ENCODE measurements around the gene NUPR1.
"Not testable (repeated sequence)": the region's sequence is repeated elsewhere in the genome, so short reads cannot be mapped to it uniquely, and the experiment has no call there.

The NUPR1 gene

DNA sequence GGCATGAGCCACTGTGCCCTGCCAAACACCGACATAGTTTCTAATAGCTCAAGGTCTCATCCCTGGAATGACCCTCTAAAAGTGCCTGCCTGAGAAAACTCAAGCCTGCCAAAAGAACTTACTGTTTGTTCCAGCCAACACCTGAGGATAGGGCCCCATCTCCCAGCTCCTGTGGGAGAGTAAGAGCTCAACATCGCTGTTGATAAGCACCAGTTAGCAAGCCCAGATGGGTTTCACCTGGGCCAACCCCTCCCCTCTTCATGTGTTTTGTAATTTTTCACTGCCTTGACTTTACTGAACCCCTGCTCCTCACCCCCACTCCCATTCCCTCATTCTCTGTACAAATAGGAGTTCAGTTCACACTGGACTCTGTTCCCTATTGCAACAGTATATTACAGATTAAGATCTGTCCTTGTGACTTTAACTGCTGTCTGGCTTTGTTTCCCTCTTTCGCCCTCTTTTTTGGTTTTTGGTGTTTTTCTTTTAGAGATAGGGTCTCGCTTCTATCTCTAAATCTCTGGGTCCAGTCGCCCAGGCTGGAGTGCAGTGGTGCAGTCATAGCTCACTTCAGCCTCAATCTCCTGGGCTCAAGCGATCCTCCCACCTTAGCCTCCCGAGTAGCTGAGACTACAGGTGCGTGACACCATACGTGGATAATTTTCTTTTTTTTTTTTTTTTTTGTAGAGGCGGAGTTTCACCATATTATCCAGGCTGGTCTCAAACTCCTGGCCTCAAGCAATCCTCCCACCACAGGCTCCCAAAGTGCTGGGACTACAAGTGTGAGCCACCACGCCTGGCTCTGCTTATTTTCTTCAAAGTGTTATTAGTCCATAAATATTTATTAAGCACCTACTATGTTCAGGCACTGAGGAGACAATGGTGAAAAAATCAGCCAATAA, 12.3 kb downstream of the NUPR1 start:
- DNase-seq, result no peak

DNA sequence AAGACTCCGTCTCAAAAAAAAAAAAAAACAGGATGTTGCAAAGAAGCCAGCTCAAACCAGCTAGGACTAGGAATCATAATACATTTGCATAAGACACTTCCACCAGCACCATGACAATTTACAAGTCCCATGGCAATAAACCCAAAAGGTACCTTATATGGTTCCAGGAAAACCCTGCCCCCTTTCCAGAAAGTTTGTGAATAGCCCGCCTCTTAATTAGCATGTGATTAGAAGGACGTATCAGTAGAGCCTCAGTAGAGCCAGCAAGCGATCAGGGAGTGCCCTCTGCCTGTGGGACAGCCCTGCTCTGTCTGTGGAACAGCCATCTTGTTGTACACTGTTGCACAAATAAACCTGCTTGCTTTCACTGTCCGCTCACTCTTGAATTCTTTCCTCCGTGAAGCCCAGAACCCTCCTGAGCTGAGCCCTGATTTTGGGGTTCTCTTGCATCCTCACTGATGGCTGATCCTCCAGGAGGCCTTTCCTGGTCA, 14.0 kb downstream of the NUPR1 start:
- DNase-seq, result no peak

DNA sequence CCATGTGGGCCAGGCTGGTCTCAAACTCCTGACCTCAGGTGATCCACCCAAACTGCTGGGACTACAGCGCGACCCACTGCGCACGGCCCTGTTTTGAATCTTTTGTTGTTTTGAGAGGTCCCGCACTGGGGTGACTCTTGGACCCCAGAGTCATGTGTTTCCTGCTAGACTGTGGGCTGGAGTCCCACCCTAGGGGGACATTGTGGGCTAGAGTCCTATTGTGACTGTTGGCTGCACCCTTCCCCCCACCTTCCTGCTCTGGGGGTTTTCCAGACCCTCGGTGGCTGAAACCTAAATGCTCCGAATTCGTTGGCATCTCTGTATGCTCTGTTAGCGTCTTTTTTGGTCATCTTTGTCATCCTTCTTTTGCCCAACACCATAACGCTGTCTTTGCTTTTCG, 16.0 kb downstream of the NUPR1 start:
- no peak for DNase-seq

DNA sequence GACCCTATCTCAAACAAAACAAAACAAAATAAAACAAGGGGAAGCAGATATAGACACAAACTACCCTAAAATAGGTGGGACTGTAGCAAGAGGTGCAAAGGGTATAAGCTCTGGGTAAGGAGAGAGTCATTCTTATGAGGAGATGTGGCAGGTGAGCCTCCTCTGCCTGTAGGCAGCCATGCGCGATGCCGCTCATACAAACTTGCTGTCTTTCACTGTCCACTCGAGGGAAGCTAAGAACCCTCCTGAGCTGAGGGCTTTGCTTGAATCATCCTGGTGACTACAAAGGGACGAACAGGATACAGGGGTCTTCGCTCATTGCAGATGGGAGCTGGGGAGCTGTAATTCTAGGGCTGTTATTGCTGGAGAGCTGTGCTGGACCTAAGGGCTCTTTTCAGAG, 17.3 kb downstream of the NUPR1 start:
- DNase-seq, result no peak

DNA sequence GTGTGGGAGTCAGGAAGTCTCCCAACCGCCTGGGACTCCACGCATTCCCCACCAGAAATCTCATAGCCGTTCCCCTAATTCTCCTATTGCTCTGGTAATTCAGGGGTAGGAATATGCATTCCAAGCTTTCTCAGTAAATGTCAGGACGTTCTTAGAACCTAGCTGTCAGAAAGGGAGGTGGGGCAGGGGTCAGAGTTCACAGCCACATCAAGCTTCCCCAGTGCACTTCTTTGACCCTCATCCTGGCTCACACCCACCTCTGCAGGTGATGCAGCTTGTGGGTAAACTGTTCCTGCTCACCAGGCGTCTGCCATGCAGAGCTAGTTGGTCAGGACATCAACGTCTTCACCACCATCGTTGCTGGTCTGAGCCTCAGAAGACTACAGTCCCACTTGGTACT, 18.1 kb downstream of the NUPR1 start:
- DNase-seq, result no peak

DNA sequence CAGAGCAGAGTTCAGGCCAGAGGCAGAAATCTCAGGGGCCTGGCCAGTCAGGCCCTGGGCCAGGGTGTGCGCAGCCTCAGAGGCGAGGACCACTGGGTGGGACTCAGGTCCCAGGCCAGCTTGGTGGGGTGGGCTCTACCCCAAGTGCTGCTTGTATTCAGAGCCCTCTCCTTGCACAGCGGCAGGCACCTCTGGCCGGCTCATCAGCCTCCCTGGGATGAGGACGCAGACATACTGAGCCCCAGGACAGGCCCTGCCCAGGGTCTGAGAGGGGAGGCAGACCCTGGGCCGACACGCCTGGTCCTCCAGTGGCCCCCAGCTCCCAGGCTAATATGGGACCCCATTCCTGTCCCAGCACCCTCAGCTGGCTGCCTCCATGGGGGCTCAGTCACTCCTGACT, 24.5 kb downstream of the NUPR1 start:
- DNase-seq, result no peak

DNA sequence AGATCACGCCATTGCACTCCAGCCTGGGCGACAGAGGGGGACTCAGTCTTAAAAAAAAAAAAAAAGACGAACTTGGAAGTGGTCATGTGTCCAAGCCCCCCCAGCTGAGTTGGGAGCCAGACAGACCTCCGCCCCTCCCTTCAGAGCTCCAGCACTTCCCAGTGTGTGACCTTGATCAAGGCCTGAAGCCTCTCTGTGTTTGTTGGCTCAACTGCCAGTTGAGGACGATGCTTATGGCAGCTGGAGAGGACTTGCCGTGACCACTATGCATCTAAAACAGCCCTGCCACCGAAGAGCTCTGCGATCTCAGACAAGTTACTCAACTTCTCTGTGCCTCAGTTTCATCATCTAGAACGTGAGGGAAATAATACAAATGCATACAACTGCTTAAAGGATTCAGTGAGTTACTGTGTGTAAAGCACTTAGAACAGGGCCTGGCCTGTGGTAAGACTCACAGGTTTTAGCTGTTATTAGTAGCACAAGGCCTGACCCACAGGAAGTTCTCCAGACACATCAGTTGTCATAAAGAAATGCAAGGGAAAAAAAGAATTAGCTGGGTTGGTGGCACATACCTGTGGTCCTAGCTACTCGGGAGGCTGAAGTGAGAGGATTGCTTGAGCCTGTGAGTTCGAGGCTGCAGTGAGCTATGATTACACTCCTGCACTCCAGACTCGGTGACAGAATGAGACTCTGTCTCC, 25.1 kb downstream of the NUPR1 start:
- DNase-seq, result no peak

DNA sequence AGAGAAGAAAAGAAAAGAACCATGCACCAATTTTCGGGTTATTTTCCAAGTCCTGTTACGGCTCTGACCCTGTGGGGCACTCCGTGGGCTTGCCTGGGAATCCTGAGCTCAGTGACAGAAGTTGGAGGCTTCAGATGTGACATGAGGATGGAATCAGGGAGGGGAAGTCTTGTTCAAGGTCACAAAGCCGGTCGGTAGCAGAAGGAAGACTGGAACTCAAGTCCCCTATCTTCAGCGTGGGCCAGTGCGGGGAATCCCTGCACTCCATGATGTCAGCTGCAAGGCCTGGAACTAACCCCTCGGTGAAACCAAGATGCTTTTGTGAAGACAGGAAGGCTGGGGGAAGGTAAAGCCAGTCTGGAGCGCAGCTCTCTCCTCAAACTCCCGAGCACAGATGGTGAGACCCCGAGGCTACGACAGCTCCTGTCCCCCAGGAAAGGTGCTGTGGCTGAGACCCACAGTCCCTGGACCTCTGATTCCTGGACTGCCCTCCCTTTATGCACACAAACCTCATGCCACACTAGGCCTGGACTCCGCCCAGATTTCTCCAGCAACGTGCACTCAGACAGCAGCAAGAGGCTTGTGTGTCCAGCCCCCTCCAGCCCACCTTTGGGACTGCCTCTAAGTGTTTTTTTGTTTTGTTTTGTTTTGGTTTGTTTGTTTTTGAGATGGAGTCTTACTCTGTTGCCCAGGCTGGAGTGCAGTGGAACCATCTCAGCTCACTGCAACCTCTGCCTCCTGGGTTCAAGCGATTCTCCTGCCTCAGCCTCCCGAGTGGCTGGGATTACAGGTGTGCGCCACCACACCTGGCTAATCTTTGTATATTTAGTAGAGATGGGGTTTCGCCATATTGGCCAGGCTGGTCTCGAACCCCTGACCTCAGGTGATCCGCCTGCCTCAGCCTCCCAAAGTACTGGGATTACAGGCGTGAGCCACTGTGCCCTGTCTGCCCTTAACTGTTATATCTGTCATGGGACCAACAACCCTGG, 26.7 kb downstream of the NUPR1 start:
- no peak for DNase-seq

DNA sequence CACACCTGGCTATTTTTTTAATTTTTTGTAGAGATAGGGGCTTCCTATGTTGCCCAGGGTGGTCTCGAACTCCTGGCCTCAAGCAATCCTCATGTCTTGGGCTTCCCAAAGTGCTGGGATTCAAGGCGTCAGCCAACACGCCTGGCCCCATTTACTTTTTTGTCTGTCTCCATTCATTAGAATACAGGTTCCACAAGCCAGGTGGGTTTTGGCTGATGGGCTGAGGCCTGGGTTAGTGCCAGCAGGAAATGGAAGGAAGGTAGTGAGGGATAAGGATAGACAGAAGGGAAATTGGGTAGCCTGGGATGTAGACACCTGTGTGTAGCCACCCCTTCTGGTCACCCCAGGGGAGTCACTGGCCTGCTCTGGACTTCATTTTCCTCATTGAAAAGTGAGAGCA, 27.7 kb downstream of the NUPR1 start:
- DNase-seq, result no peak

DNA sequence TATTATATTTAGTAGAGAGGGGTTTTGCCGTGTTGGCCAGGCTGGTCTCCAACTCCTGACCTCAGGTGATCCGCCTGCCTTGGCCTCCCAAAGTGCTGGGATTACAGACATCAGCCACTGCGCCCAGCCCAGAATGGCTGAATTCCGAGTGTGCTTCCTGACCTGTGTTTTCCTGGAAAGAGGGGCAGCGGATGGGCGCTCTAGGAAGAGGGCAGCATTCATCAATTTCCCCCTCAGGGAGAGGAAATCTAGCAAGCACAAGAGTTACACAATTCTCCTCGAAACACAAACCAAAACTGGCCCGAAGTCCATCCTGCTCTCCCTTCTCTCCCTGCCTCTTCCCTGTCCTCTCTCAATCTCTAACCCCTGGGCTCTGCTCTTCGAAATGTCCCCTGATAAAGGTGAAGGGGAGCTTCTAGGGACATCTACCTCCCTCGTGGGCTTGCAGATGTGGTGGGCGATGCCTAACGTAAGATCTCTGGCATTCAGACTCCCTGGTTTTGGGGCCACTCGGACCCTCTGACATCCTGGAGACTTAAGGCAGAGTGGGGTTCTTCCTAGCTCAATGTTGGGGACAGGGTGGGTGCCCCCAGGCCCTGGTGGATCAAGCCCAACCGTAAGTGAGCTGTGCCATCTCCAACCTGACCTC, 33.2 kb downstream of the NUPR1 start:
- DNase-seq, result no peak

DNA sequence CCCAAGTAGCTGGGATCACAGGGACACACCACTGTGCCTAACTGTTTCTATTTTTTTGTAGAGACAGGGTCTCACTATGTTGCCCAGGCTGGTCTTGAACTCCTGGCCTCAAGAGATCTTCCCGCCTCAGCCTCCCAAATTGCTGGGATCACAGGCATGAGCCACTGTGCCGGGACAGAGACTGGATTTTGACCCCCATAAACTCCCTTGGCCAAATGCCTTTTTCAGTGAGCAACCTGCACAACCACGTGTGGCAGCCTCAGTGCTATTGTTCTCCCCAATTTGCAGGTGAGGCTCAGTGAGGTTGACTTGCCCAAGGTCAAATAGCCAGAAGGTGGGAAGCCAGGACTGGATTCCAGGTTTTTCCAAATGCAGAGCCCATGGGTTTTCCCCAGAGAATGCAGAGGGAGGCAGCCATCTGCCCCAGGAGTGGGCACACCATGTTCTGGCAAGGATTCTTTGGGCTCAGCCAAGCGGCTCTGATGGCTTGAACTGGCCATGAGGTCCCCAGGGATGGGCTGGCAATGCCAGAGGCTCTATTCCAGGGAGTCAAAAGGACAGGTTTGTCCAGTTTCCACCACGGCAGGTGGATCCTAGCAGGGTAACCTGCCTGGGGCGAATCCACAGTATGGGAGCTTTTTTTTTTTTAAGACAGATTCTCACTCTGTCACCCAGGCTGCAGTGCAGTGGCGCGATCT, 33.9 kb downstream of the NUPR1 start:
- DNase-seq, result no peak

DNA sequence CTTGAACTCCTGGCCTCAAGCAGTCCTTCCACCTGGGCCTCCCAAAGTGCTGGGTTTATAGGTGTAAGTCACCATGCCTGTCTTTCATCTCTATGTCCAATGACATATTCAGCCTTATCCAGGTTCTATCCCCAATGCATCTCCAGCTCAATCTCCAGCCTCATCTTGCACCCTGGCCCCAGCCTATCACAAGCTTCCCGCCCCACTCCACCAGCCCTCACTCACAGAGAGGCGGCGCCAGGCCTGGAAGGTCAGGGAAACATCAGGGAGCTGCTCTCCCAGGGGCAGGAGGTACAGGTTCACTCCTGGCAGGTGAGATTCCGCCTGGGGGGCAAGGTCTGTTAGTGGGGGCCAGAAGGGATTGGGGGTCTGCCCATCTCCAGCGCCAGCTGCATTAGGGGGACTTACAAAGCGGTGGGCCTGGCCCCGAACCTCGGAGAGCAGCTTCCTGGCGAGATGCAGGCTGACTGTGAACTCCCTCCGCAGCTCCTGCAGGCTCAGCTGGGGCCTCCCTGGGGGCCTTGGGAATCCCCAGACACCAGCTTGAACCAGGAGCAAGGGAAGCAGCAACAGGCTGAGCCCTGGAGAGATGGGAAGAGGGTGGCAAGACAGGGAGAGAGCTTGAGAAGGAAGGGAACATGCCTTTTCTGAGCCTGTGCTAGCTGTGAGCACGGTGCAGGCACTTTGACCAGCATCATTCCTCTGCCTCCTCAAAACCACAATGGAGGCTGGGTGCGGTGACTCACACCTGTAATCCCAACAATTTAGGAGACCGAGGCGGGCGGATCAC, 35.1 kb downstream of the NUPR1 start:
- no peak for DNase-seq

DNA sequence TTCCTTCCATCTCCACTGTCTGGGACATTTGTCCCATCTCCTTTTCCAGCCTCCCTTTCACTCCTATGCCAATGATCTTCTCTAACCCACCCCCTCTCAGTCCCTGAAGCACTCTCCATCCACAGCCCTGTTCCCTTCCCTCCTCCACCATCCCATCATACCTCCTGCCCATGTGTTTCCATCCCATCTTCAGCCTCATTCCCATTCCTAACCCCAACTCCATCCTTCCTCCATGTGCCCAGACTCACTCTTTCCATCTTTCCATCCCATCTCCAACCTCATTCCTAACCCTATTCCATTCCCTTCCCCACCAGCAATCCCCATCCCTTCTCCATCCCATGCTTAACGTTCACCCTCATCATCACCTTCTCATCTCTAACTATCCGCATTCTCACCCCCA, 36.5 kb downstream of the NUPR1 start:
- no peak for DNase-seq

DNA sequence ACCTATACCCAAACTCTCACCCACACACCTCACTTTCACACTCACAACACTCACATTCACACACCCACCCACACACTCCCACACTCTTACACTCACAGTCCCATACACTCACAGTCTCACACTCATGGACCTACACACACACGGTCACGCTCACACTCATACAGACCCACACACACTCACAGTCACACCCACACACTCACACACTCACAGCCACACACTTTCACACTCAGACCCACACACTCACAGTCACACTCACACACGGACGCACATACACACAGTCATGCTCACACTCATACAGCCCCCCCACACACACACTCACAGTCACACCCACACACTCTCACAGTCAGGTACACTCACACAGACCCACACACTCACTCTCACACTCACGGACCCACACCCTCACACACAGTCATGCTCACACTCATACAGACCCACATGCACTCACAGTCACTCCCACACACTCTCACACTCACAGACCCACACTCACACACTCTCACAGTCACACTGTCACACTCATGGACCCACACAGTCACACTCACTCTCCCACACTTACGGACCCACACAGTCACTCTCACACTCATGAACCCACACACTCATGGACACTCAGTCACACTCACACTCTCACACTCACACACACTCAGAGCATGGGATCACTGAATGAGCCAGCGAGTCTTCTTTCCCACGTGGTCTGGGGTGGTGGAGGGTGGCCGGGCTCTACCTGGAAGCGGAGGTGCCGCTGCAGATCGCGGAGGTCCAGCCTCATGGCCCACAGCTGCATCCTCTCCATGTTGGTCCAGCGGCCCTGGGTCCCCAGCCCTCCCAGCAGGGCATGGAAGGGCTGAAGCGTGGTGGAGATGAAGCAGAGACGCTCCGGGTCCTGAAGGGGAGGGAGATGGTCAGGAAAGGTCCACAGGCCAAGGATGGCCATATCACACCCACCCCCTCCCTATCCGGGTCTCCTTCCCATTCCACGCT, 37.2 kb downstream of the NUPR1 start:
- DNase-seq, result no peak

DNA sequence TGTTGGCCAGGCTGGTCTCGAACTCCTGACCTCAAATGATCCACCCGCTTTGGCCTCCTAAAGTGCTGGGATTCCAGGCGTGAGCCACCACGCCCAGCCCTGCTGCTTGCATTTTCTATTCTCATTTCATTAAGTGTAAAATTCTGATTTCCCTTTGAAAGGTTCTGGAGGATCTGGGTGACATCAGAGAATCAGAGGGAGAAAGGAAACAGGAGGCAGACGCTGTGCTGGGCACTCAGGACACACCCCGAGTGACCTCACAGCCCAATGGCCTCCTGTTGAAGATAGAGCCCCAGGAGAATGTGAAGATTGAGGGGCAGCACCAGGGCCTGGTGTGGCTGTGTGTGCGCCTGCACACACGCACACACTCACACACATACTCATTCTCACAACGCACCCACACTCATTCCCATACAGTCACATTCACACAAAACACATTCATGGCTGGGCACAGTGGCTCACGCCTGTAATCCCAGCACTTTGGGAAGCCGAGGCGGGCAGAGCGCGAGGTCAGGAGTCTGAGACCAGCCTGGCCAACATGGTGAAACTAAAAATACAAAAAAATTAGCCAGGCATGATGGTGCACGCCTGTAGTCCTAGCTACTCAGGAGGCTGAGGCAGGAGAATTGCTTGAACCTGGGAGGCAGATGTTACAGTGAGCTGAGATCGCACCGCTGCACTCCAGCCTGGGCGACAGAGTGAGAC, 38.1 kb downstream of the NUPR1 start:
- not testable (repeated sequence) for DNase-seq

DNA sequence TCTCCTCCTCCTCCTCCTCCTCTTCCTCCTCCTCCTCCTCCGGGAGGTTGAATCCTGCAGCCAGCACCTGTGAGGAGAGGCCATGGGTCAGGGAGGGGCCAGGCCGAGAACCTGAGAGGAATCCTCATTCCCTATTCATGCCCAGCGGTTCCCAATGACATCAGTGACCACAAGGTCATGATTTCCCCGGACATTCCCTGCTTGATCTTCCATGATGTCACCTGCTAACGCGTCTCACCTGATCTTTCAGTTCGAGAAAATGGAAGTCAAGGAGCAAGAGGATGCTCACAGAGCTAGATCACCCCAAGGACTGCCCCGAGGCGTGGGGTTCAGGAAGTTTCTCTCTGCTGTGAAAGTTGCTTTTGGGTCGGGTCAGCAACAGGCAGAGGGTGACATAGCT, 38.9 kb downstream of the NUPR1 start:
- no peak for DNase-seq

DNA sequence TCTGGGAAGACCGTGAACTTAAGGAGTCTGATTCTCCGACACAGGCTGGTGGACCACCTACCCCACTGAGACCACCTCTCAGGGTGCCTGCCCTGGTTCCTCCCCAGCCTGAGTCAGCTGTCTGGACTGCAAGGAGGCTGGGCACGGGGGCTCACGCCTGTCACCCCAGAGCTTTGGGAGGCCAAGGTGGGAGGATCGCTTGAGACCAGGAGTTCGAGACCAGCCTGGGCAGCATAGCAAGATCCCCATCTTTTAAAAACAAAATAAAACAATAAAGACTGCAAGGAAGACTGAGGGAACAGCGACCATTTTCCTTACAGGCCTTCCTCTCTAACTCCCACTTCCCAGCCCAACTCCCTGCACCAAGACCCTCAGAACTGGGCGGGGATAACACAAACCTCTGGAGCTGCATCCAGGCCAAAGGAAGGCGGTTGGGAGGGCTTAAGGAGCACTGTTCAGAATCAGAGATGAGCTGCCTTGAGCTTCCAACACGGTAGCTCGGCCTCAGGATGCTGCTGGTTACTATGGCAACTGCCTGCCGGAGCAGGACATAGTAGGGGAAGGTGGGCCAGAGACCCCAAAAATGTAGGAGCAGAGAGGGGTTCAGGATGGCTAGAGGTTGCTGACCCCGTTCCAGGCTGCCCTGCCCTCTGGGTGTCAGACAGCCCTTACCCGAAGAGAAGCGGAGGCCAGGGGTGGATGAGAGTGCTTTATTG, 40.0 kb downstream of the NUPR1 start:
- no peak for DNase-seq

DNA sequence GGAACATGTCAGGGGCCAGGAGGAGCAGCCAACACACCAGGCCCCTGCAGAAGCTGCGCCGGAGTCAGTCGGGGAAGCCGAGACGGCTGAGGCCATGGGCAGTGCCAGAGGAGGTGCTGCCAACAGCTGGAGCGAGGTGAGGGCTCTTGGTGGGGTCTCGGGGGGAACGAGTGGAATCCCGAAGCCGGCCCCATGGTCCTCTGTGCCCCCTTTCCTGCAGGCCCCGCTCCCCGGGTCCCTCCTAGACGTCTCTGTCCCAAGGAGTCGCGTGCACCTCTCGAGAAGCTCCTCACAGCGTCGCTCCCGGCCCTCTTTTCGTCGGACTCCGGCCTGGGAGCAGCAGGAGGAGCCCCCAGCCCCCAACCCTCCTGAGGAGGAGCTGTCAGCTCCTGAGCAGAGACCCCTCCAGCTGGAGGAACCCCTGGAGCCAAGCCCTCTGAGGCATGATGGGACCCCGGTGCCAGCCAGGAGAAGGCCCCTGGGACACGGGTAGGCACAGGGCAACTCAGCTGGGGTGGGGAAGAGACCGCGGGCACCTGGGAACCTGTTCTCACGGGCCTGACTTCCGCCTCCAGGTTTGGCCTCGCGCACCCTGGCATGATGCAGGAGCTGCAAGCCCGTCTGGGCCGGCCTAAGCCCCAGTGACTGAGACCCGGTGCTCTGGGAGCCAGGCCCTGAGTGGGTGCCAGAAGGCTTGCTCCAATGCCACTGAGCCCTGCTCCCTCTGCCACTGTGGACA, 40.7 kb downstream of the NUPR1 start:
- no peak for DNase-seq

All from activated naive CD4-positive, alpha-beta T cell treated with Interleukin-2 at 50 U/mL for 16 hours (primary cell).